Ectodermal cell (in vitro differentiated cells): ENCODE results near the gene GLIPR2.

Experiments used
- H3K27ac ChIP-seq: 2 replicates; pipeline ENCODE4 v1.7.0; 2013; ENCODE audit warnings: mild to moderate bottlenecking, low read depth, low read length; ENCODE audit not compliant: insufficient read depth, poor library complexity, severe bottlenecking
- H3K27me3 ChIP-seq: 2 replicates; pipeline ENCODE4 v1.7.0; 2013; ENCODE audit warnings: mild to moderate bottlenecking, low read length; ENCODE audit not compliant: insufficient read depth, control insufficient read depth, poor library complexity, severe bottlenecking
- H3K36me3 ChIP-seq: one replicate; pipeline ENCODE4 v1.7.0; 2013; ENCODE audit warnings: low read length; ENCODE audit not compliant: control insufficient read depth, insufficient read depth
- H3K4me1 ChIP-seq: one replicate; pipeline ENCODE4 v1.7.0; 2013; ENCODE audit warnings: low read length; ENCODE audit not compliant: control insufficient read depth, insufficient read depth
- H3K4me3 ChIP-seq: 2 replicates; pipeline ENCODE4 v1.7.0; 2013; ENCODE audit warnings: low read depth, low read length, control low read depth; ENCODE audit not compliant: insufficient read depth
- H3K9me3 ChIP-seq: 2 replicates; pipeline ENCODE4 v1.7.0; 2013; ENCODE audit warnings: mild to moderate bottlenecking, low read length, moderate library complexity; ENCODE audit not compliant: control insufficient read depth
- WGBS, 2 experiments: methylation state at CpG; one replicate each; pipeline ENCODE4 v1.1.7; 2013; ENCODE audit warnings: missing lambda C conversion rate in 2 of 2; 5-methylcytosine and 5-hydroxymethylcytosine counted together

GLIPR2 gene

GRCh38 chr9:36208521-36209253 lies 72.2 kb downstream of the GLIPR2 start:
- Histone ChIP-seq H3K27ac (no peak overlapping the region), H3K4me1 (peaks cover 3% of the 10 kb centered on the region), H3K4me3 (no peak overlapping the region), H3K36me3 (peaks cover 57% of the 10 kb centered on the region), H3K9me3 (no peaks in the 10 kb centered on the region), H3K27me3 (no peaks in the 10 kb centered on the region)
- 94 to 95% methylated on average over 10 of the region's 10 CpGs for WGBS, 2 experiments

GRCh38 chr9:36210722-36211121 lies 74.2 kb downstream of the GLIPR2 start:
- peaks cover 53% of the 10 kb centered on the region for H3K36me3 ChIP-seq

DNA sequence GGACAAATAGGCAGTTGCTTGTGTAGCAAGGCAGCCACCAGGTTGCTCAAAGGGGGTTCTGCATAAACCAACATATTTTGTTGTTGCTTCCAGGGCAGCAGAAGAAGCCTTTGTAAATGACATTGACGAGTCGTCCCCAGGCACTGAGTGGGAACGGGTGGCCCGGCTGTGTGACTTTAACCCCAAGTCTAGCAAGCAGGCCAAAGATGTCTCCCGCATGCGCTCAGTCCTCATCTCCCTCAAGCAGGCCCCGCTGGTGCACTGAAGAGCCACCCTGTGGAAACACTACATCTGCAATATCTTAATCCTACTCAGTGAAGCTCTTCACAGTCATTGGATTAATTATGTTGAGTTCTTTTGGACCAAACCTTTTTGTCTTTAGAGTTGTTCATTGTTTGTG lies 75.0 kb downstream of the GLIPR2 start:
- H3K4me1 ChIP-seq = peaks cover 3% of the 10 kb centered on the region
- H3K36me3 ChIP-seq = peaks cover 47% of the 10 kb centered on the region
- no peak overlapping the region for H3K27ac ChIP-seq
- 95% methylated on average over 7 of the region's 7 CpGs for WGBS, 2 experiments
- no peak overlapping the region for H3K4me3 ChIP-seq
- no peaks in the 10 kb centered on the region for H3K9me3 ChIP-seq
- no peaks in the 10 kb centered on the region for H3K27me3 ChIP-seq

More at GRCh38 chr9:36210722-36211121, 74.2 kb downstream of the GLIPR2 start:
- no peak overlapping the region for H3K27ac ChIP-seq
- 95 to 96% methylated on average over 8 of the region's 8 CpGs for WGBS, 2 experiments
- H3K9me3 ChIP-seq = no peaks in the 10 kb centered on the region
- H3K27me3 ChIP-seq = no peaks in the 10 kb centered on the region
- H3K4me1 ChIP-seq = peaks cover 3% of the 10 kb centered on the region
- no peak overlapping the region for H3K4me3 ChIP-seq

DNA sequence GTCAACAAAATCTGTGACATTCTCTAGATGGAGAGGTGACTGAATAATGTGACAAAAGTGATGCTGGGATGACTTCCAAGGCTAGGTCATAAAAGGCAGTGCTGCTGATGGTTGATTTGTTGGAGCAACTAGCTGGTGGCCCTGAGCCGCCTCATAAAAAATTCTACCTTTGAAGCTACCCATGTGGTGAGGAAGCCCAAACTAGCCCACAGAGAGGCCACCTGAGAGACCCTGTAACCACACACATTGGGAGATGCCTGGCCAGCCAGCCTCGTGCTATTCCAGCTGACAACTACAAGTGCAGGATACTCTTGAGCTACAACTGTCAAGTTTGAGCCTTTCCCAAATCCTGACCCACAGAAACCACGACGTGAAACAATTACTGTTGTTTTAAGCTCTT lies 76.9 kb downstream of the GLIPR2 start:
- Histone ChIP-seq H3K4me1 (peaks cover 3% of the 10 kb centered on the region), H3K4me3 (no peak overlapping the region), H3K27me3 (no peaks in the 10 kb centered on the region), H3K36me3 (peaks cover 42% of the 10 kb centered on the region), H3K27ac (no peak overlapping the region), H3K9me3 (no peaks in the 10 kb centered on the region)
- 90 to 94% methylated on average over 4 of the region's 4 CpGs for WGBS, 2 experiments
